Breast epithelium (tissue), 4 donors: ENCODE results near the gene OTX2. TPM values are rescaled to one million over a fixed set of nuclear protein-coding genes. Genes with fewer than 3 reads are reported as not detected.

Experiments used
- DNase-seq, 2 donors: peaks; one replicate each; pipeline ENCODE4 v3.0.0-alpha.2; 2019; ENCODE audit warnings: low spot score in 2 of 2
- H3K27ac ChIP-seq, 2 donors: fragments of 200-600 bp; sonication (generic) in 1 of 2; one replicate each; pipeline ENCODE4 v1.5.1; 2016 to 2019; ENCODE audit warnings: mild to moderate bottlenecking in 1 of 2
- H3K27me3 ChIP-seq, 2 donors: fragments of 200-600 bp; sonication (generic) in 1 of 2; one replicate each; pipeline versions ENCODE4 v1.5.1 to v1.6.0; 2017 to 2019; ENCODE audit warnings: control low read depth in 1 of 2, mild to moderate bottlenecking in 1 of 2
- H3K36me3 ChIP-seq: fragments of 200-600 bp; one replicate; pipeline ENCODE4 v1.5.1; 2019
- H3K4me1 ChIP-seq, 2 donors: fragments of 200-600 bp; sonication (generic); one replicate each; pipeline ENCODE4 v1.5.1; 2016 to 2019; ENCODE audit warnings: control low read depth in 1 of 2
- H3K4me3 ChIP-seq, 3 donors: fragments of 200-600 bp; sonication (generic); 1 replicate in 2 of 3; 2 replicates in 1 of 3; pipeline ENCODE4 v1.5.1; 2016 to 2019; ENCODE audit warnings: mild to moderate bottlenecking in 3 of 3, moderate library complexity in 2 of 3
- H3K9me3 ChIP-seq, 2 donors: fragments of 200-600 bp; sonication (generic) in 1 of 2; one replicate each; pipeline ENCODE4 v1.5.1; 2016 to 2019; ENCODE audit warnings: control low read depth in 1 of 2
- CTCF ChIP-seq, 3 donors: fragments of 450-650 bp; IDR thresholded peaks; one replicate each; pipeline ENCODE4 v1.5.1; 2016 to 2017; ENCODE audit warnings: antibody characterized with exemption in 3 of 3, mild to moderate bottlenecking in 3 of 3, moderate library complexity in 3 of 3
- POLR2A ChIP-seq: fragments of 450-650 bp; IDR thresholded peaks from one replicate; pipeline ENCODE4 v1.6.1; 2016; ENCODE audit warnings: antibody characterized with exemption, mild to moderate bottlenecking, moderate library complexity
- POLR2AphosphoS5 ChIP-seq, 3 donors: sonication (generic); formaldehyde crosslinking; IDR thresholded peaks; one replicate each; pipeline ENCODE4 v1.6.1; 2017; ENCODE audit warnings: antibody characterized with exemption in 3 of 3
- intact Hi-C: fragments of 100-400 bp; cut with DNase I; formaldehyde crosslinking; loops from one replicate; pipeline ENCODE4 v1.15.1; 2023; ENCODE audit warnings: low total_unique reads
- total RNA-seq, 3 donors: library from RNA; depleted of rRNA; stranded (reverse); fragments of >200 nt; gene quantifications; one replicate each; pipeline ENCODE4 v1.1.0, GENCODE V29; 2016

The OTX2 gene
- total RNA-seq, 3 donors from 2014 or later: not detected

- TF ChIP-seq POLR2A (no peak), CTCF (IDR thresholded peaks at IDR 0.05) (no peak), POLR2AphosphoS5 (IDR thresholded peaks at IDR 0.05) (no peak)
Observed at GRCh38 chr14:56794557-56795283, 15.6 kb downstream of the OTX2 start.

GRCh38 chr14:56794088-56794556, 16.2 kb downstream of the OTX2 start:
- H3K4me1 ChIP-seq: no peaks in the 10 kb centered on the region
- peaks cover 6 to 79% of the 10 kb centered on the region in 2 donors for H3K27me3 ChIP-seq
- intact Hi-C loops: loop anchor here (2.0 kb wide), 1 partner anchor 27 kb away; no protein-coding TSS in a partner anchor
- TF ChIP-seq CTCF (IDR thresholded peaks at IDR 0.05): no peak
- no peak for TF ChIP-seq POLR2AphosphoS5 (IDR thresholded peaks at IDR 0.05)
- no peak overlapping the region for H3K4me3 ChIP-seq
- H3K9me3 ChIP-seq: no peaks in the 10 kb centered on the region
- no peak overlapping the region for H3K27ac ChIP-seq
- DNase-seq: no peak
- no peaks in the 10 kb centered on the region for H3K36me3 ChIP-seq

More at GRCh38 chr14:56794557-56795283, 15.6 kb downstream of the OTX2 start:
- Histone ChIP-seq H3K27me3 (peaks cover 6 to 85% of the 10 kb centered on the region in 2 donors), H3K4me1 (no peaks in the 10 kb centered on the region), H3K27ac (no peak overlapping the region), H3K36me3 (no peaks in the 10 kb centered on the region), H3K9me3 (no peaks in the 10 kb centered on the region), H3K4me3 (peak overlapping the region in 1 of 3 donors; percentile 19)
- no peak for DNase-seq
- intact Hi-C loops: loop anchor here (2.0 kb wide), 1 partner anchor 28 kb away; no protein-coding TSS in a partner anchor

- DNase-seq: no peak
- intact Hi-C loops: no loop called here
- Histone ChIP-seq H3K27ac (no peak overlapping the region), H3K9me3 (no peaks in the 10 kb centered on the region), H3K36me3 (no peaks in the 10 kb centered on the region), H3K4me1 (no peaks in the 10 kb centered on the region), H3K27me3 (peaks cover 0 to 53% of the 10 kb centered on the region in 2 donors), H3K4me3 (no peak overlapping the region)
- no peak for TF ChIP-seq CTCF (IDR thresholded peaks at IDR 0.05)
- no peak for TF ChIP-seq POLR2AphosphoS5 (IDR thresholded peaks at IDR 0.05)
Observed at GRCh38 chr14:56789955-56790354, 20.3 kb downstream of the OTX2 start.

GRCh38 chr14:56787530-56787929, 22.7 kb downstream of the OTX2 start:
- TF ChIP-seq CTCF (IDR thresholded peaks at IDR 0.05) (no peak), POLR2A (no peak), POLR2AphosphoS5 (IDR thresholded peaks at IDR 0.05) (no peak)
- no peaks in the 10 kb centered on the region for H3K36me3 ChIP-seq
- peaks cover 0 to 29% of the 10 kb centered on the region in 2 donors for H3K27me3 ChIP-seq
- DNase-seq: no peak
- H3K9me3 ChIP-seq: no peaks in the 10 kb centered on the region
- H3K4me3 ChIP-seq: no peak overlapping the region
- intact Hi-C loops: no loop called here
- no peak overlapping the region for H3K27ac ChIP-seq
- H3K4me1 ChIP-seq: no peaks in the 10 kb centered on the region

DNA sequence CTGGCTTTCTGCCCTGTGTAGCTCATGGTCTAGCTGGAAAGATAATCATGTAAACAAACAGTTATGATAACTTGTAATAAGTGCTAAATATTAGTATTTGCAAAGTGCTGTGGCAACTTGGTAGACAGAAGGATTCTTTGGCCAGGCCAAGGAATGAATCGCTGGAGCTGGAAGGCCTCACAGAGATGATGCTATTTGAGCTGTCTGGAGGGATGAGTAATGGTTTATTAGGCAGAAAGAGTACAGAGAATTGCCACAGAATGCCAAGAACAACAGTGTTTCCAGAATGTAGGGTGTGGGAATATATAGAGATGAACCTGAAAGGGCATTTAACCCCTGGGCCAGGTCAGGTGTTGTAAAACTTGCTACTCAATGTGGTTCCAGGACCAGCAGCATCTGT, 27.6 kb downstream of the OTX2 start:
- no peak overlapping the region for H3K27ac ChIP-seq
- no peaks in the 10 kb centered on the region for H3K4me1 ChIP-seq
- intact Hi-C loops: no loop called here
- H3K27me3 ChIP-seq: peaks cover 0 to 20% of the 10 kb centered on the region in 2 donors
- TF ChIP-seq POLR2AphosphoS5 (IDR thresholded peaks at IDR 0.05) (no peak), CTCF (IDR thresholded peaks at IDR 0.05) (no peak), POLR2A (no peak)
- H3K36me3 ChIP-seq: no peaks in the 10 kb centered on the region
- no peak for DNase-seq
- H3K4me3 ChIP-seq: no peak overlapping the region
- H3K9me3 ChIP-seq: no peaks in the 10 kb centered on the region
